K562 (cell line): ENCODE data around the gene SCYGR3. TPM values are rescaled to one million over a fixed set of nuclear protein-coding genes. Genes with fewer than 3 reads are reported as not detected.

Experiments used
- FOXA1 ChIP-seq: fragments of 450-650 bp; IDR thresholded peaks from 2 replicates; pipeline ENCODE4 v1.6.1; 2016; ENCODE audit warnings: mild to moderate bottlenecking, borderline replicate concordance
- PYGO2 ChIP-seq: fragments of 450-650 bp; IDR thresholded peaks from 2 replicates; pipeline ENCODE4 v1.6.1; 2016; ENCODE audit warnings: mild to moderate bottlenecking, missing genetic modification characterization, moderate library complexity, missing compliant biosample characterization
- YY1 ChIP-seq, 3 experiments: IDR thresholded peaks; 2 replicates each; pipeline ENCODE4 v1.6.1; 2011; ENCODE audit warnings: low read length in 2 of 3, mild to moderate bottlenecking in 2 of 3, moderate library complexity in 2 of 3, borderline replicate concordance in 1 of 3, control low read depth in 1 of 3, low read depth in 1 of 3; ENCODE audit not compliant: insufficient read depth in 3 of 3, insufficient replicate concordance in 2 of 3, control insufficient read depth in 1 of 3, insufficient read length in 1 of 3; ENCODE audit errors: extremely low read depth in 1 of 3
- ZNF212 ChIP-seq: fragments of 450-650 bp; formaldehyde crosslinking; IDR thresholded peaks from 2 replicates; pipeline ENCODE4 v1.4.0; 2020; ENCODE audit warnings: mild to moderate bottlenecking
- ZNF507 ChIP-seq: conservative IDR thresholded peaks from 2 replicates; pipeline ENCODE4 v1.6.1; 2017; ENCODE audit warnings: missing genetic modification characterization, missing compliant biosample characterization
- polyA plus RNA-seq, 8 experiments: library from polyadenylated mRNA; depleted of rRNA in 4 of 8; stranded (reverse) in 5 of 8; unstranded in 3 of 8; fragments of >200 nt; fragmentation: Nextera tagmentation in 2 of 8; fragmentation: Illumina TruSeq in 1 of 8; extraction: Ambion mirVana in 2 of 8; extraction: Trizol in 1 of 8; gene quantifications; 2 replicates each; pipeline versions ENCODE4 v1.2.1 to v1.2.3, GENCODE V29; 2011 to 2014; ENCODE audit warnings: inconsistent platforms in 1 of 8, missing spikeins in 1 of 8
- total RNA-seq, 7 experiments: library from RNA; depleted of rRNA in 6 of 7; stranded (reverse); fragments of >200 nt in 6 of 7; fragmentation: Illumina TruSeq in 2 of 7; extraction: Trizol in 2 of 7; gene quantifications; 2 replicates each; pipeline versions ENCODE4 v1.2.1 to v1.2.3, GENCODE V29; 2011 to 2021; ENCODE audit warnings: low replicate concordance in 1 of 7
- TF ChIP-seq, protein P1 (sequence below), 2 experiments: fragments of 450-650 bp in 1 of 2; sonication (generic) in 1 of 2; formaldehyde crosslinking in 1 of 2; IDR thresholded peaks; 2 replicates each; pipeline versions ENCODE4 v1.7.1 to v1.9.0; 2016 to 2022; ENCODE audit warnings: inconsistent platforms in 1 of 2, mild to moderate bottlenecking in 1 of 2, missing genetic modification reagents in 1 of 2
- TF ChIP-seq, protein P2 (sequence below): sonication (generic); IDR thresholded peaks from 2 replicates; pipeline ENCODE4 v1.6.1; 2016
- TF ChIP-seq, protein P3 (sequence below): IDR thresholded peaks from 2 replicates; pipeline ENCODE4 v1.6.1; 2016; ENCODE audit warnings: missing genetic modification characterization, missing compliant biosample characterization

SCYGR3 gene
- total and polyA plus RNA-seq, 9 of the 15 experiments (the other 6 are each of a cell fraction or from before 2014, with no cell fraction given), result not detected

DNA sequence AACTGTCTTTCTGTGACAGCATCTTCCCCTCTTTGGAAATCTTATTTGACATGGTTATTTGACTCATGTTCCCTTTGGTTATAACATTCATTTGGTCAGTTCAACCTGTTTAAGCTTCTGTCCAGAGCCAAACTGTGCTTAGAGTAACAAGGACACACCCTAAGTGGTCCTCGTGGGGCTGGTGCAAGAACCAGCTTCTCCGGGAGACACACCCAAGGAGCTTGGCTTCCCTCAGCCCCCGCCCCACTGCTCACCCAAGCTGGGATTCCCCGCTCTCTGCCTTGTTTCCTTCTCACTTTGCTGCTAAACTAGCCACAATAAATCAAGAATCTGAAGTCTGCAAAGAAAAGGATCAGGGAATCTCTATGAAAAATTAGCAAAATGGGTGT lies 1.4 kb downstream of the SCYGR3 start (continued):
- TF ChIP-seq, protein P1, sequence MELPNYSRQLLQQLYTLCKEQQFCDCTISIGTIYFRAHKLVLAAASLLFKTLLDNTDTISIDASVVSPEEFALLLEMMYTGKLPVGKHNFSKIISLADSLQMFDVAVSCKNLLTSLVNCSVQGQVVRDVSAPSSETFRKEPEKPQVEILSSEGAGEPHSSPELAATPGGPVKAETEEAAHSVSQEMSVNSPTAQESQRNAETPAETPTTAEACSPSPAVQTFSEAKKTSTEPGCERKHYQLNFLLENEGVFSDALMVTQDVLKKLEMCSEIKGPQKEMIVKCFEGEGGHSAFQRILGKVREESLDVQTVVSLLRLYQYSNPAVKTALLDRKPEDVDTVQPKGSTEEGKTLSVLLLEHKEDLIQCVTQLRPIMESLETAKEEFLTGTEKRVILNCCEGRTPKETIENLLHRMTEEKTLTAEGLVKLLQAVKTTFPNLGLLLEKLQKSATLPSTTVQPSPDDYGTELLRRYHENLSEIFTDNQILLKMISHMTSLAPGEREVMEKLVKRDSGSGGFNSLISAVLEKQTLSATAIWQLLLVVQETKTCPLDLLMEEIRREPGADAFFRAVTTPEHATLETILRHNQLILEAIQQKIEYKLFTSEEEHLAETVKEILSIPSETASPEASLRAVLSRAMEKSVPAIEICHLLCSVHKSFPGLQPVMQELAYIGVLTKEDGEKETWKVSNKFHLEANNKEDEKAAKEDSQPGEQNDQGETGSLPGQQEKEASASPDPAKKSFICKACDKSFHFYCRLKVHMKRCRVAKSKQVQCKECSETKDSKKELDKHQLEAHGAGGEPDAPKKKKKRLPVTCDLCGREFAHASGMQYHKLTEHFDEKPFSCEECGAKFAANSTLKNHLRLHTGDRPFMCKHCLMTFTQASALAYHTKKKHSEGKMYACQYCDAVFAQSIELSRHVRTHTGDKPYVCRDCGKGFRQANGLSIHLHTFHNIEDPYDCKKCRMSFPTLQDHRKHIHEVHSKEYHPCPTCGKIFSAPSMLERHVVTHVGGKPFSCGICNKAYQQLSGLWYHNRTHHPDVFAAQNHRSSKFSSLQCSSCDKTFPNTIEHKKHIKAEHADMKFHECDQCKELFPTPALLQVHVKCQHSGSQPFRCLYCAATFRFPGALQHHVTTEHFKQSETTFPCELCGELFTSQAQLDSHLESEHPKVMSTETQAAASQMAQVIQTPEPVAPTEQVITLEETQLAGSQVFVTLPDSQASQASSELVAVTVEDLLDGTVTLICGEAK (IDR thresholded peaks at IDR 0.05), result no peak
- TF ChIP-seq, protein P1 (CRISPR knock-in tag; IDR thresholded peaks at IDR 0.05), result no peak
- TF ChIP-seq, protein P2, sequence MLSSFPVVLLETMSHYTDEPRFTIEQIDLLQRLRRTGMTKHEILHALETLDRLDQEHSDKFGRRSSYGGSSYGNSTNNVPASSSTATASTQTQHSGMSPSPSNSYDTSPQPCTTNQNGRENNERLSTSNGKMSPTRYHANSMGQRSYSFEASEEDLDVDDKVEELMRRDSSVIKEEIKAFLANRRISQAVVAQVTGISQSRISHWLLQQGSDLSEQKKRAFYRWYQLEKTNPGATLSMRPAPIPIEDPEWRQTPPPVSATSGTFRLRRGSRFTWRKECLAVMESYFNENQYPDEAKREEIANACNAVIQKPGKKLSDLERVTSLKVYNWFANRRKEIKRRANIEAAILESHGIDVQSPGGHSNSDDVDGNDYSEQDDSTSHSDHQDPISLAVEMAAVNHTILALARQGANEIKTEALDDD, result no peak
- TF ChIP-seq, protein P3, sequence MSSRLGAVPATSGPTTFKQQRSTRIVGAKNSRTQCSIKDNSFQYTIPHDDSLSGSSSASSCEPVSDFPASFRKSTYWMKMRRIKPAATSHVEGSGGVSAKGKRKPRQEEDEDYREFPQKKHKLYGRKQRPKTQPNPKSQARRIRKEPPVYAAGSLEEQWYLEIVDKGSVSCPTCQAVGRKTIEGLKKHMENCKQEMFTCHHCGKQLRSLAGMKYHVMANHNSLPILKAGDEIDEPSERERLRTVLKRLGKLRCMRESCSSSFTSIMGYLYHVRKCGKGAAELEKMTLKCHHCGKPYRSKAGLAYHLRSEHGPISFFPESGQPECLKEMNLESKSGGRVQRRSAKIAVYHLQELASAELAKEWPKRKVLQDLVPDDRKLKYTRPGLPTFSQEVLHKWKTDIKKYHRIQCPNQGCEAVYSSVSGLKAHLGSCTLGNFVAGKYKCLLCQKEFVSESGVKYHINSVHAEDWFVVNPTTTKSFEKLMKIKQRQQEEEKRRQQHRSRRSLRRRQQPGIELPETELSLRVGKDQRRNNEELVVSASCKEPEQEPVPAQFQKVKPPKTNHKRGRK, result no peak
- no peak for TF ChIP-seq FOXA1
- TF ChIP-seq ZNF507, result no peak
- TF ChIP-seq YY1 (IDR thresholded peaks at IDR 0.05; ENCODE audit: borderline replicate concordance in 1 of 3, control insufficient read depth in 1 of 3, extremely low read depth in 1 of 3, insufficient read depth in 3 of 3, insufficient read length in 1 of 3, insufficient replicate concordance in 2 of 3, low read depth in 1 of 3, low read length in 2 of 3), result no peak
- TF ChIP-seq PYGO2 (tag), result no peak
- no peak for TF ChIP-seq ZNF212 (CRISPR knock-in tag)
